A549 (cell line): ENCODE data around the gene SFTPA2. TPM values are rescaled to one million over a fixed set of nuclear protein-coding genes. Genes with fewer than 3 reads are reported as not detected.
"Not testable (repeated sequence)": the region's sequence is repeated elsewhere in the genome, so short reads cannot be mapped to it uniquely, and the experiment has no call there.

Source experiments
- ATAC-seq, 2 experiments: fragments of 200-7000 bp in 1 of 2; fragments of >200 bp in 1 of 2; cut with Nextera tagmentation in 1 of 2; cut with Tn5 transposase in 1 of 2; 3 replicates each; pipeline versions ENCODE4 v1.8.0 to v1.9.1; 2018 to 2020; ENCODE audit warnings: mild to moderate bottlenecking in 1 of 2, moderate library complexity in 1 of 2
- CTCF ChIA-PET: fragments of 300-600 bp; sonication (Branson Sonifier 250); formaldehyde crosslinking; extraction: SDS; loops from one replicate; lab custom pipeline; 2021; ENCODE audit warnings: antibody characterized with exemption, inconsistent platforms; lab: Yijun Ruan, JAX
- POLR2A ChIA-PET: fragments of 350-600 bp; formaldehyde crosslinking; extraction: SDS; loops from one replicate; lab custom pipeline; 2021; ENCODE audit warnings: antibody characterized with exemption, inconsistent platforms; lab: Yijun Ruan, JAX
- DNase-seq, 2 experiments: peaks; one replicate each; pipeline versions ENCODE4 v3.0.0 to v3.0.0-alpha.2; 2011 to 2016; ENCODE audit warnings: low read depth in 1 of 2, low spot score in 1 of 2
- FAIRE-seq: peaks from 2 replicates; lab custom pipeline; 2011; peaks lifted over from hg19 to GRCh38; lab: Jason Lieb, UNC
- H3K27ac ChIP-seq, 2 experiments: fragments of >200 bp; sonication (Bioruptor Twin); formaldehyde crosslinking; 3 replicates each; pipeline ENCODE4 v1.5.1; 2016 to 2017
- H3K4me1 ChIP-seq: fragments of >200 bp; sonication (Bioruptor Twin); formaldehyde crosslinking; 3 replicates; pipeline ENCODE4 v1.6.1; 2016
- H3K4me2 ChIP-seq: fragments of >200 bp; sonication (Bioruptor Twin); formaldehyde crosslinking; 3 replicates; pipeline ENCODE4 v1.6.1; 2016
- H3K4me3 ChIP-seq: fragments of >200 bp; sonication (Bioruptor Twin); formaldehyde crosslinking; 3 replicates; pipeline ENCODE4 v1.5.1; 2016
- H3K9me3 ChIP-seq: fragments of >200 bp; sonication (Bioruptor Twin); formaldehyde crosslinking; 3 replicates; pipeline ENCODE4 v1.6.1; 2016
- CBX8 ChIP-seq: fragments of 200-600 bp; sonication (generic); IDR thresholded peaks from 2 replicates; pipeline ENCODE4 v1.6.1; 2016
- CEBPB ChIP-seq, 2 experiments: fragments of >200 bp in 1 of 2; sonication (Bioruptor Twin) in 1 of 2; formaldehyde crosslinking in 1 of 2; IDR thresholded peaks; 2 replicates each; pipeline ENCODE4 v1.6.1; 2012 to 2016
- FOSL2 ChIP-seq, 2 experiments: fragments of 450-650 bp in 1 of 2; fragments of >200 bp in 1 of 2; sonication (Bioruptor Twin) in 1 of 2; formaldehyde crosslinking; IDR thresholded peaks; 2 replicates each; pipeline versions ENCODE4 v1.5.0 to v1.6.1; 2016 to 2020; ENCODE audit warnings: mild to moderate bottlenecking in 1 of 2, moderate library complexity in 1 of 2
- GATA3 ChIP-seq: IDR thresholded peaks from 2 replicates; pipeline ENCODE4 v1.6.1; 2012; ENCODE audit warnings: borderline replicate concordance
- HDAC2 ChIP-seq: fragments of 200-600 bp; sonication (generic); IDR thresholded peaks from 2 replicates; pipeline ENCODE4 v1.6.1; 2016
- HEYL ChIP-seq: fragments of 250-450 bp; sonication (Bioruptor Pico); IDR thresholded peaks from 2 replicates; pipeline ENCODE4 v1.8.0; 2021; ENCODE audit warnings: mild to moderate bottlenecking, moderate library complexity
- HOXB13 ChIP-seq: fragments of 250-450 bp; sonication (Bioruptor Pico); IDR thresholded peaks from 2 replicates; pipeline ENCODE4 v1.5.0; 2020; ENCODE audit warnings: low read depth, mild to moderate bottlenecking, moderate library complexity
- JUN ChIP-seq, 2 experiments: fragments of >200 bp; sonication (Bioruptor Twin); formaldehyde crosslinking; IDR thresholded peaks; 2 replicates in 1 of 2; 3 replicates in 1 of 2; pipeline ENCODE4 v1.6.1; 2016 to 2017
- NFE2L2 ChIP-seq: fragments of 150-350 bp; conservative IDR thresholded peaks from 2 replicates; pipeline ENCODE4 v1.6.1; 2014; ENCODE audit warnings: low read length
- NPAS2 ChIP-seq: fragments of 250-450 bp; sonication (Bioruptor Pico); IDR thresholded peaks from 2 replicates; pipeline ENCODE4 v1.8.0; 2022; ENCODE audit warnings: mild to moderate bottlenecking, moderate library complexity, borderline replicate concordance
- POLR2AphosphoS2 ChIP-seq: conservative IDR thresholded peaks from 2 replicates; pipeline ENCODE4 v1.6.1; 2012; ENCODE audit warnings: low read length, improper control_type of control experiment, inconsistent platforms
- RARB ChIP-seq: fragments of 250-450 bp; sonication (Bioruptor Pico); IDR thresholded peaks from 2 replicates; pipeline ENCODE4 v1.8.0; 2021; ENCODE audit warnings: mild to moderate bottlenecking, moderate library complexity
- RNF2 ChIP-seq: fragments of 200-600 bp; sonication (generic); IDR thresholded peaks from 2 replicates; pipeline ENCODE4 v1.6.1; 2016; ENCODE audit warnings: low read depth, mild to moderate bottlenecking, antibody characterized with exemption, moderate library complexity, borderline replicate concordance
- SREBF2 ChIP-seq: fragments of 450-650 bp; IDR thresholded peaks from 2 replicates; pipeline ENCODE4 v1.6.1; 2014; ENCODE audit warnings: mild to moderate bottlenecking, moderate library complexity
- TP53 ChIP-seq: fragments of 250-450 bp; sonication (Bioruptor Pico); IDR thresholded peaks from 2 replicates; pipeline ENCODE4 v1.5.0; 2021; ENCODE audit warnings: mild to moderate bottlenecking, moderate library complexity
- WGBS: methylation state at CpG from one replicate; pipeline ENCODE4 v1.1.6; 2017; ENCODE audit errors: missing lambda C conversion rate; 5-methylcytosine and 5-hydroxymethylcytosine counted together
- polyA plus RNA-seq, 4 experiments: library from polyadenylated mRNA; depleted of rRNA in 3 of 4; stranded (reverse); fragments of >200 nt; fragmentation: RNase III in 1 of 4; extraction: RNeasy Plus Mini Kit Qiagen cat#74134 plus additional on column Dnase treatment in 1 of 4; gene quantifications; 2 replicates in 3 of 4; 3 replicates in 1 of 4; pipeline ENCODE4 v1.2.3, GENCODE V29; 2011 to 2017
- TF ChIP-seq, protein P1 (sequence below): fragments of >200 bp; sonication (Bioruptor Twin); formaldehyde crosslinking; IDR thresholded peaks from 3 replicates; pipeline ENCODE4 v1.6.1; 2016
- TF ChIP-seq, protein P2 (sequence below): fragments of 150-350 bp; IDR thresholded peaks from 2 replicates; pipeline ENCODE4 v1.6.1; 2014; ENCODE audit warnings: low read depth, mild to moderate bottlenecking, low read length
- TF ChIP-seq, protein P3 (sequence below): fragments of >200 bp; sonication (Bioruptor Twin); formaldehyde crosslinking; IDR thresholded peaks from 3 replicates; pipeline ENCODE4 v1.5.1; 2016
- TF ChIP-seq, protein P4 (sequence below): fragments of >200 bp; sonication (Bioruptor Twin); formaldehyde crosslinking; IDR thresholded peaks from 2 replicates; pipeline ENCODE4 v1.6.1; 2016

The SFTPA2 gene
- polyA plus RNA-seq, 2 of the 4 experiments (the other 2 are of a cell fraction) = not detected

DNA sequence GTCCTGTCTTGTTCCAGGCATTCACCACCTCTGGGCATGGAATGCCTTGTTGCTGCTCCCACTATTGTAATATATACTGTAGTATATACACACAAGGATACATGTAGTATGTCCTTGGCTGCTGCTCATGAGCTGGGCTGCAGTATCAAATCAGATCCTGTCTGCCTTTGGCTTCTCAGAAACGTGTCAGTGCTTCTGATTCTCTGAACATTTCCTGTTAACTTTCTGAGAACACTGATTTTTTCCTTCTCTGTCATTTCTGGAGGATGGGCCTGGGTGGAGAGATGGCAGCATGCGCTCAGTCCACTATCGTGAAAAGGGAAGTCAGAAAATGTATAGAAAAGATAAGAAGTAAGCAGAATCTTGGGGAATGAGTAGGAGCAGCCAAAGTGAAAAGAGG is 12.2 kb downstream of the SFTPA2 start:
- FAIRE-seq (no peak), DNase-seq (no peak), ATAC-seq (no peak)
- no peak for TF ChIP-seq GATA3
- TF ChIP-seq SREBF2 = no peak
- Histone ChIP-seq H3K9me3 (no peaks in the 10 kb centered on the region), H3K4me3 (no peak overlapping the region), H3K27ac (no peak overlapping the region), H3K4me2 (no peak overlapping the region), H3K4me1 (no peaks in the 10 kb centered on the region)
- WGBS = 27% methylated on average over 3 of the region's 3 CpGs
- ChIA-PET POLR2A (no interaction called here), CTCF (interaction anchor here (1.8 kb wide), 1 partner anchor 15 kb away, joined by 4 read pairs; no protein-coding TSS in a partner anchor)

DNA sequence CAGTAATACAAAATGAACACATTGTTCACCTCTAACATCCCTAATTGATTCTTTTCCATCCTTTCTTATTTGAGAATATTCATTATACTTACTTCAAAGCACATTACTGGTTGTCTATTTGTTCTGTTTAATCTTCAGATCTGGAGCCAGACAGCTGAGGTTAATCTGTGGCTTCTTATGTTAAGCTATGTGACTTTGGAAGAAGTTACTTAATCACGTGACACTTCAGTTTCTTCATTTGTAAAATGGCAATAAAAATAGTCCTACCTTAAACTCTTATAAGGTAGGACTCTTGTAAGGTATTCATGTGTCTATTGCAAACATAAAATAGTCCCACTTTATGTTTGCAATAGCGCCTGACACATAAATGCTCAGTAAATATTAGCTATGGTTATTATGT is 13.1 kb downstream of the SFTPA2 start:
- not testable (repeated sequence) for H3K9me3 ChIP-seq, FAIRE-seq
- WGBS = 2% methylated on average over 2 of the region's 2 CpGs

DNA sequence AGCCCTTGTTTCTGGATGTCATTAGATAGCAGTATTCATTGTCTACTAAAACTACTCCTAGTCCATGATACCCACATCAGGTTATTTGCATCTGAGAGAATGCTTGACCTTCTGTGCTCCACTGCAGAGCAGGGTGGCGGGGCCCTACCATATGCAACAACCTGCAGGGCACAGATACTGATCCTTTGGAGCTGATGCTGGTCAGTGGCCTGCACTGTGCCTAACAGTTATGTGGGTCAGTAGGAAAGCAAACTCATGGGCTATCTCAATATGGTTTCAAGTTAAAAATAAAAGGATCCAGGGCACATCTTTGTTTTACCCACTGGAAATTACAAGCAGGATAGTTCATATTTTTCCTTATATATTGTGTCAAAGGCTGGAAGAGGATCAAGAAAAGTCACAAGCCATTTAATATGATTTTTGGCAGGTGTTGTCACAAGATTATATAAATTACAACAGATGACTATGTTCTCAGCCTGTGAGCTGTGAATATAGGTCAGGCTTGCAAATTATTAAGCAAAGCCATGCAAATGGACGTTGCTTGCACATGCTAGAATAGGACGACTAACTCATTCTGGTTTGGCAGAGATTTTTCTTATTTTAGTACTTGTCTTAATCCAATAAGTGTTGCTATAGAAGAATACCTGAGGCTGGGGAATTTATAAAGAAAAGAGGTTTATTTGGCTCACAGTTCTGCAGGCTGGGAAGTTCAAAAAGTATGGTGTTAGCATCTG is 15.1 kb downstream of the SFTPA2 start:
- H3K4me1 ChIP-seq, H3K27ac ChIP-seq, H3K9me3 ChIP-seq, CTCF ChIA-PET, FAIRE-seq, POLR2A ChIA-PET, H3K4me2 ChIP-seq, ATAC-seq, DNase-seq, H3K4me3 ChIP-seq: not testable (repeated sequence)
- WGBS = 3% methylated on average over 3 of the region's 3 CpGs

More for the DNA sequence above, 13.1 kb downstream of the SFTPA2 start:
- DNase-seq, H3K4me1 ChIP-seq, H3K4me2 ChIP-seq, POLR2A ChIA-PET, ATAC-seq, H3K4me3 ChIP-seq, H3K27ac ChIP-seq: not testable (repeated sequence)
- CTCF ChIA-PET = interaction anchor here (1.8 kb wide), 1 partner anchor 16 kb away, joined by 4 read pairs; no protein-coding TSS in a partner anchor

DNA sequence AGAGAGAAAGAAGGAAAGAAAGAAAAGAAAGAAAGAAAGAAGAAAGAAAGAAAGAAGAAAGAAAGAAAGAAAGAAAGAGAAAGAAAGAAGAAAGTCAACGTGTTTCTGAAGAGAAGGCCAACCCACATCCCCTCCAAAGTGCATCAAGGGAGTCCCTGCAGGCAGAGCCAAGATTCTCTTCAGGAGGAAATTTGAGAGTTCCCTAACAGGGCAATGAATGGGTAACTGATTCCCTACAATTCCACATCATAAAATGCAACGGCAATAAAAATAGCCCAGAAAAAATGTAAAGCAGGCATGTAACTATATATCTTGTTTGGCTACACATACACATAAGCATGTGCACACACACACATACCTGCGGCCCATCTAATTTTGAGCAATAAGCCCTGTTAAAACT is 15.8 kb downstream of the SFTPA2 start:
- 39% methylated on average over 3 of the region's 3 CpGs for WGBS
- FAIRE-seq, H3K27ac ChIP-seq, POLR2A ChIA-PET, H3K4me3 ChIP-seq, H3K9me3 ChIP-seq, DNase-seq, CTCF ChIA-PET, H3K4me2 ChIP-seq, H3K4me1 ChIP-seq, ATAC-seq: not testable (repeated sequence)

DNA sequence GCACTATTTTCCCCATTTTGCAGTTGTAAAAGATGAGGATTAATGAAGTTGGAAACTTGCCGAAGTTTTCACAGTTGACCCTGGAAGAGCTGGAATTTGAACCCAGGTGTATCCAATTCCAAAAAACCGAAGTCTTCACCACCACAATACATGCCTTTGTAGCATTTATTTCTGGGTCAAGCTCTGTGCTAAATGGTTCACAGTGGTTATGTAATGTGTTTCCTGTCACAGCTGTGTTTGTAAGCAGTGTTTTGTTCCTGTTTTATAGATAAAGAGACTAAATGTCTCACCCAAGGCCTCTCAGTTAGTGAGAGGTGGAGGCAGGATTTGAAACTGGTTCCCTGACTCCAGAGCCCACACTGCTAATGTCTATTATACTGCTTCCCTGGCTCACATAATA is 17.6 kb downstream of the SFTPA2 start:
- no peak overlapping the region for H3K27ac ChIP-seq
- no peaks in the 10 kb centered on the region for H3K4me1 ChIP-seq
- no peak for ATAC-seq
- no peak for FAIRE-seq
- CTCF ChIA-PET = interaction anchor here (1.0 to 1.1 kb wide), 2 partner anchors 64 to 386 kb away, joined by 3 to 5 read pairs; no protein-coding TSS in a partner anchor
- DNase-seq = no peak
- 36% methylated on average over 2 of the region's 2 CpGs for WGBS
- no peak overlapping the region for H3K4me3 ChIP-seq
- TF ChIP-seq FOSL2 (IDR thresholded peaks at IDR 0.05) = no peak
- TF ChIP-seq FOSL2 (CRISPR knock-in tag; IDR thresholded peaks at IDR 0.05) = no peak
- TF ChIP-seq, protein P1, sequence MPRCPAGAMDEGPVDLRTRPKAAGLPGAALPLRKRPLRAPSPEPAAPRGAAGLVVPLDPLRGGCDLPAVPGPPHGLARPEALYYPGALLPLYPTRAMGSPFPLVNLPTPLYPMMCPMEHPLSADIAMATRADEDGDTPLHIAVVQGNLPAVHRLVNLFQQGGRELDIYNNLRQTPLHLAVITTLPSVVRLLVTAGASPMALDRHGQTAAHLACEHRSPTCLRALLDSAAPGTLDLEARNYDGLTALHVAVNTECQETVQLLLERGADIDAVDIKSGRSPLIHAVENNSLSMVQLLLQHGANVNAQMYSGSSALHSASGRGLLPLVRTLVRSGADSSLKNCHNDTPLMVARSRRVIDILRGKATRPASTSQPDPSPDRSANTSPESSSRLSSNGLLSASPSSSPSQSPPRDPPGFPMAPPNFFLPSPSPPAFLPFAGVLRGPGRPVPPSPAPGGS = no peak
- no peak for TF ChIP-seq RNF2
- TF ChIP-seq POLR2AphosphoS2 = no peak
- TF ChIP-seq, protein P2, sequence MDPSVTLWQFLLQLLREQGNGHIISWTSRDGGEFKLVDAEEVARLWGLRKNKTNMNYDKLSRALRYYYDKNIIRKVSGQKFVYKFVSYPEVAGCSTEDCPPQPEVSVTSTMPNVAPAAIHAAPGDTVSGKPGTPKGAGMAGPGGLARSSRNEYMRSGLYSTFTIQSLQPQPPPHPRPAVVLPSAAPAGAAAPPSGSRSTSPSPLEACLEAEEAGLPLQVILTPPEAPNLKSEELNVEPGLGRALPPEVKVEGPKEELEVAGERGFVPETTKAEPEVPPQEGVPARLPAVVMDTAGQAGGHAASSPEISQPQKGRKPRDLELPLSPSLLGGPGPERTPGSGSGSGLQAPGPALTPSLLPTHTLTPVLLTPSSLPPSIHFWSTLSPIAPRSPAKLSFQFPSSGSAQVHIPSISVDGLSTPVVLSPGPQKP = no peak
- TF ChIP-seq RARB = no peak
- no peak for TF ChIP-seq NFE2L2
- TF ChIP-seq, protein P3, sequence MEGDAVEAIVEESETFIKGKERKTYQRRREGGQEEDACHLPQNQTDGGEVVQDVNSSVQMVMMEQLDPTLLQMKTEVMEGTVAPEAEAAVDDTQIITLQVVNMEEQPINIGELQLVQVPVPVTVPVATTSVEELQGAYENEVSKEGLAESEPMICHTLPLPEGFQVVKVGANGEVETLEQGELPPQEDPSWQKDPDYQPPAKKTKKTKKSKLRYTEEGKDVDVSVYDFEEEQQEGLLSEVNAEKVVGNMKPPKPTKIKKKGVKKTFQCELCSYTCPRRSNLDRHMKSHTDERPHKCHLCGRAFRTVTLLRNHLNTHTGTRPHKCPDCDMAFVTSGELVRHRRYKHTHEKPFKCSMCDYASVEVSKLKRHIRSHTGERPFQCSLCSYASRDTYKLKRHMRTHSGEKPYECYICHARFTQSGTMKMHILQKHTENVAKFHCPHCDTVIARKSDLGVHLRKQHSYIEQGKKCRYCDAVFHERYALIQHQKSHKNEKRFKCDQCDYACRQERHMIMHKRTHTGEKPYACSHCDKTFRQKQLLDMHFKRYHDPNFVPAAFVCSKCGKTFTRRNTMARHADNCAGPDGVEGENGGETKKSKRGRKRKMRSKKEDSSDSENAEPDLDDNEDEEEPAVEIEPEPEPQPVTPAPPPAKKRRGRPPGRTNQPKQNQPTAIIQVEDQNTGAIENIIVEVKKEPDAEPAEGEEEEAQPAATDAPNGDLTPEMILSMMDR = no peak
- no peak for TF ChIP-seq HEYL (CRISPR knock-in tag)
- TF ChIP-seq GATA3 = no peak
- no peak for TF ChIP-seq HDAC2
- TF ChIP-seq CEBPB (IDR thresholded peaks at IDR 0.05) = no peak
- TF ChIP-seq JUN (IDR thresholded peaks at IDR 0.05) = no peak
- TF ChIP-seq CBX8 = no peak
- TF ChIP-seq NPAS2 (CRISPR knock-in tag) = no peak
- no peak for TF ChIP-seq HOXB13 (CRISPR knock-in tag)
- TF ChIP-seq, protein P4, sequence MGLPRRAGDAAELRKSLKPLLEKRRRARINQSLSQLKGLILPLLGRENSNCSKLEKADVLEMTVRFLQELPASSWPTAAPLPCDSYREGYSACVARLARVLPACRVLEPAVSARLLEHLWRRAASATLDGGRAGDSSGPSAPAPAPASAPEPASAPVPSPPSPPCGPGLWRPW = no peak
- TF ChIP-seq TP53 (CRISPR knock-in tag) = no peak
- no peaks in the 10 kb centered on the region for H3K9me3 ChIP-seq
- POLR2A ChIA-PET = no interaction called here
- H3K4me2 ChIP-seq = no peak overlapping the region

DNA sequence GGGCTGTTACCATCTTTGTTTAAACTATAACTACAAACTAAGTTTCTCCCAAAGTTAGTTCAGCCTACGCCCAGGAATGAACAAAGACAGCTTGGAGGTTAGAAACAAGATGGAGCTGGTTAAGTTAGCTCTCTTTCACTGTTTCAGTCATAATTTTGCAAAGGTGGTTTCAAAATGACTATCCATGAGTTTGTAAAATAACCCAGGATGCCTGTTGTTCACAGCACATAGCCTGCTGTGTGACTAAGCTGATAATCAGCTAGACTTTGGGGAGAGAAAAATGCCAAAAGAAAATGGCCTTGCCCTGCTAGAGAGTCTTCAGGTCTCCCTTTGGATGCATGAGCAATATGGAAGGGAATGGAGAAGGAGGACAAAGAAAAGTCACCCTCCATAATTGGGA is 19.3 kb downstream of the SFTPA2 start:
- H3K9me3 ChIP-seq, FAIRE-seq, H3K4me3 ChIP-seq, DNase-seq, H3K4me2 ChIP-seq, H3K4me1 ChIP-seq, POLR2A ChIA-PET, H3K27ac ChIP-seq, ATAC-seq: not testable (repeated sequence)
- CTCF ChIA-PET = interaction anchor here (1.3 kb wide), 1 partner anchor 506 kb away, joined by 4 read pairs; no protein-coding TSS in a partner anchor
- 20% methylated on average over 1 of the region's 1 CpG for WGBS
